GM23248 (cell line): ENCODE data around the gene SNHG17.

Source experiments
- EZH2 ChIP-seq: fragments of 200-600 bp; sonication (generic); IDR thresholded peaks from 2 replicates; pipeline ENCODE4 v1.6.1; 2018; ENCODE audit warnings: antibody characterized with exemption, mild to moderate bottlenecking; ENCODE audit not compliant: insufficient read depth, poor library complexity, severe bottlenecking
- EZH2phosphoT487 ChIP-seq: fragments of 200-600 bp; sonication (generic); IDR thresholded peaks from 2 replicates; pipeline ENCODE4 v1.6.1; 2018; ENCODE audit warnings: antibody characterized with exemption, moderate library complexity, mild to moderate bottlenecking, low read depth; ENCODE audit not compliant: insufficient read depth

GRCh38 chr20:38395165-38395564 is 40.0 kb downstream of the SNHG17 start:
- TF ChIP-seq EZH2 (no peak), EZH2phosphoT487 (no peak)
